ENCODE measurements around the gene CEMP1.

DNA sequence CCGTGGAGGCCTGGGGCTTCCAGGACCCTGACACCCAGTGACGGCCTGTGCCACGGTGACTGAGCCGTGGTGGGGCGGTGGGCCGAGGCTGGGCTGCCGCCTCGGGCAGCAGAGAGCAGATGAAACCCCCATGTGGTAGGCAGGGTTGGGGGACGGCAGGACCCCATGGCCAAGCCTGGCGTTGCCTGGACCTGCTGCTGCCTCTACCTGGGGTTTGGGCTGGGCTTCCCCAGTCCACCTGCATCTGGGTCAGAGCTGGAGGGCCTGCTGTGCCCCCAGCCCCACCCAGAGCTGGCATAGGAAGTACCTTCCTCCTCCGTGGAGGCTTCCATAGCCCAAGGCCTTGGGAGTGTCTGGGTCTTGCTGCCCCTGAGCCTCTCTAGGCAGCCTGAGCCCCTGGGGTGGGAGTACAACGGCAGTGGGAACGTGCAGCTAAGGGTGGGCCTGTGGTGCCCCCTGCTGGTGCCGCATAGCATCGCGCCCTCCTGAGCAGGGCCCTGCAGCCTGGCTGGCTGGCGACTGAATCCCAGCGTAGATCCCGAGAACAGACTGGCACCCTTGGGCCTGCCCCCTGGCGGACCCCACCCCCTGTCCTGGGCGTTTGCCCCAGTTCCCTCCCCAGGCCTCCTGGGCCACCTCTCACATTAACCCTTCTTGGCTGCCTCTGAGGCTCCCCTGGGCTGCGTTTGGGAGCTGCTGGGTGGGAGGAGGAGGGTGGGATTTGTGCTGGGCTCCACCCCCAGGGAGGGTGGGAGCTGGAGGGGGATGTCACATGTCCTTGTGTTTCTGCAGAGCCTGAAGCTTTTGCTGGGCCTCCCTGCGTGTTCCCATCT lies 30.1 kb downstream of the CEMP1 start:
- TF ChIP-seq SIN3A (IDR thresholded peaks at IDR 0.05; ENCODE audit: borderline replicate concordance, insufficient read depth, low read length), result no peak
- no peak for TF ChIP-seq POLR2AphosphoS5 (IDR thresholded peaks at IDR 0.05; ENCODE audit: low read depth, low read length)
- no peak for TF ChIP-seq TAF1 (IDR thresholded peaks at IDR 0.05; ENCODE audit: borderline replicate concordance, insufficient read depth, low read length)
- TF ChIP-seq, protein P1, sequence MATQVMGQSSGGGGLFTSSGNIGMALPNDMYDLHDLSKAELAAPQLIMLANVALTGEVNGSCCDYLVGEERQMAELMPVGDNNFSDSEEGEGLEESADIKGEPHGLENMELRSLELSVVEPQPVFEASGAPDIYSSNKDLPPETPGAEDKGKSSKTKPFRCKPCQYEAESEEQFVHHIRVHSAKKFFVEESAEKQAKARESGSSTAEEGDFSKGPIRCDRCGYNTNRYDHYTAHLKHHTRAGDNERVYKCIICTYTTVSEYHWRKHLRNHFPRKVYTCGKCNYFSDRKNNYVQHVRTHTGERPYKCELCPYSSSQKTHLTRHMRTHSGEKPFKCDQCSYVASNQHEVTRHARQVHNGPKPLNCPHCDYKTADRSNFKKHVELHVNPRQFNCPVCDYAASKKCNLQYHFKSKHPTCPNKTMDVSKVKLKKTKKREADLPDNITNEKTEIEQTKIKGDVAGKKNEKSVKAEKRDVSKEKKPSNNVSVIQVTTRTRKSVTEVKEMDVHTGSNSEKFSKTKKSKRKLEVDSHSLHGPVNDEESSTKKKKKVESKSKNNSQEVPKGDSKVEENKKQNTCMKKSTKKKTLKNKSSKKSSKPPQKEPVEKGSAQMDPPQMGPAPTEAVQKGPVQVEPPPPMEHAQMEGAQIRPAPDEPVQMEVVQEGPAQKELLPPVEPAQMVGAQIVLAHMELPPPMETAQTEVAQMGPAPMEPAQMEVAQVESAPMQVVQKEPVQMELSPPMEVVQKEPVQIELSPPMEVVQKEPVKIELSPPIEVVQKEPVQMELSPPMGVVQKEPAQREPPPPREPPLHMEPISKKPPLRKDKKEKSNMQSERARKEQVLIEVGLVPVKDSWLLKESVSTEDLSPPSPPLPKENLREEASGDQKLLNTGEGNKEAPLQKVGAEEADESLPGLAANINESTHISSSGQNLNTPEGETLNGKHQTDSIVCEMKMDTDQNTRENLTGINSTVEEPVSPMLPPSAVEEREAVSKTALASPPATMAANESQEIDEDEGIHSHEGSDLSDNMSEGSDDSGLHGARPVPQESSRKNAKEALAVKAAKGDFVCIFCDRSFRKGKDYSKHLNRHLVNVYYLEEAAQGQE (IDR thresholded peaks at IDR 0.05; ENCODE audit: insufficient read depth in 1 of 2, low read depth in 2 of 2, low read length in 2 of 2), result no peak
